ENCODE measurements around the gene ZBTB25.

ZBTB25 gene

GRCh38 chr14:64463195-64463594, 40.4 kb downstream of the ZBTB25 start:
- in situ Hi-C loops (cut with HindIII; ENCODE audit: low sequenced_read_pairs) = no loop called here
- DNase-seq (ENCODE audit: low read depth, low spot score) = no peak
- no peak for TF ChIP-seq CTCF (IDR thresholded peaks at IDR 0.05; ENCODE audit: low read depth, low read length)
- no peak overlapping the region for H3K4me3 ChIP-seq (ENCODE audit: low read depth, low read length)

GRCh38 chr14:64461221-64461620, 42.4 kb downstream of the ZBTB25 start:
- no peak overlapping the region for H3K4me3 ChIP-seq (ENCODE audit: low read depth, low read length)
- in situ Hi-C loops (cut with HindIII; ENCODE audit: low sequenced_read_pairs) = no loop called here
- TF ChIP-seq CTCF (IDR thresholded peaks at IDR 0.05; ENCODE audit: low read depth, low read length) = no peak
- no peak for DNase-seq (ENCODE audit: low read depth, low spot score)

- no peak overlapping the region for H3K4me3 ChIP-seq (ENCODE audit: low read depth, low read length)
- TF ChIP-seq CTCF (IDR thresholded peaks at IDR 0.05; ENCODE audit: low read depth, low read length) = no peak
- in situ Hi-C loops (cut with HindIII; ENCODE audit: low sequenced_read_pairs) = no loop called here
- DNase-seq (ENCODE audit: low read depth, low spot score) = no peak
These were observed 44.1 kb downstream of the ZBTB25 start for GRCh38 chr14:64459405-64460136.

- TF ChIP-seq CTCF (IDR thresholded peaks at IDR 0.05; ENCODE audit: low read depth, low read length) = no peak
- no peak overlapping the region for H3K4me3 ChIP-seq (ENCODE audit: low read depth, low read length)
- in situ Hi-C loops (cut with HindIII; ENCODE audit: low sequenced_read_pairs) = no loop called here
- DNase-seq (ENCODE audit: low read depth, low spot score) = no peak
These were observed 49.0 kb downstream of the ZBTB25 start for GRCh38 chr14:64454671-64455070.

GRCh38 chr14:64450255-64450654, 53.4 kb downstream of the ZBTB25 start:
- no peak overlapping the region for H3K4me3 ChIP-seq (ENCODE audit: low read depth, low read length)
- in situ Hi-C loops (cut with HindIII; ENCODE audit: low sequenced_read_pairs) = no loop called here
- DNase-seq (ENCODE audit: low read depth, low spot score) = no peak
- no peak for TF ChIP-seq CTCF (IDR thresholded peaks at IDR 0.05; ENCODE audit: low read depth, low read length)

GRCh38 chr14:64447876-64448670, 55.6 kb downstream of the ZBTB25 start:
- in situ Hi-C loops (cut with HindIII; ENCODE audit: low sequenced_read_pairs) = no loop called here
- no peak overlapping the region for H3K4me3 ChIP-seq (ENCODE audit: low read depth, low read length)
- peak; percentile 29 for DNase-seq (ENCODE audit: low read depth, low spot score)
- TF ChIP-seq CTCF (IDR thresholded peaks at IDR 0.05; ENCODE audit: low read depth, low read length) = no peak
